Jurkat, Clone E6-1 (cell line): ENCODE measurements around the gene GOPC. TPM values are rescaled to one million over a fixed set of nuclear protein-coding genes. Genes with fewer than 3 reads are reported as not detected.
"Not testable (repeated sequence)": the region's sequence is repeated elsewhere in the genome, so short reads cannot be mapped to it uniquely, and the experiment has no call there.

ENCODE experiments used
- DNase-seq: peaks from one replicate; pipeline ENCODE4 v3.0.0-alpha.2; 2011; ENCODE audit warnings: low read depth, low spot score
- H3K4me3 ChIP-seq: 2 replicates; pipeline ENCODE4 v1.5.1; 2011; ENCODE audit warnings: mild to moderate bottlenecking, low read length, control low read depth, moderate library complexity
- polyA plus RNA-seq: library from polyadenylated mRNA; unstranded; fragments of >200 nt; gene quantifications from one replicate; pipeline ENCODE4 v1.2.1, GENCODE V29; 2012; ENCODE audit warnings: missing spikeins; ENCODE audit not compliant: insufficient read length, insufficient read depth

GOPC gene
- polyA plus RNA-seq, result 21.9 TPM

DNA sequence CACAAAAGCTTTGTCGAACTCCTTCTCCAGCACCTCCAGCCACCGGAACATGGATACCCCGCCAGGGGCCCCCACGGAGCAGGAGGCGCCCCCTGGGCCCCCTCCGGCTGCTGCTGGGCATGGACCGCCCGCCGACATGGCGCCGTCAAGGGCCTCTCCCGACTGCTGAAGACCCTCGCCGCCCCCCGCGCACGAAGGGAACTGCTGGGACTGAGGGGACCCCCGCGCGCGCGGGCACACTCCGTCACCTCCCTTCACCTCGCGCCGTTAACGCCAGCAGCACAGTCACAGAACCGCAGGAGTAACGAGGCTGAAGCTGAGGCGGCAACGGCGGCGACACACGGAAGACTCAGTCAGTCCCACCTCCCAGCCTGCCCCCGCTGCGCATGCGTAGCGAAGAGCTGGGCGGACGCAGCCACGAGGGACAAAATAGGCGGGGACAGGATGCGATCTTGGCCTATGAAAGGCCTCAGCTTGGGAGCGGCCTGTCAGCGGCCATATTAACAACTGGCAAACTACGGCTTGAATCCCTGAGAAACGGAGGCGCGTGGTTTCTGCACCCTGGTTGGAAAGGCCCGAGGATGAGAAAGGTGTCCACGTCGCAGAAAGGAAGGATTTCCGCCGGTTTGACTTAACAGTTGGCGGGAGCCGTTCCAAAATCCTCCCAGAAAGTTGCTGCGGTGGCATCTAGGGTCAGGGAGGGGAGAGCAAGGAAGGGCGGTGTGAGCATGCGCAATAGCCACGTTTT, at the start of gene GOPC:
TSS of gene GOPC (minus strand) at position 361 of the 748 bp plus-strand sequence. CDS start at position 138, 223 bp downstream.
- DNase-seq, result peak; percentile 96
- peak within 1 kb of the TSS; percentile 96 for H3K4me3 ChIP-seq

DNA sequence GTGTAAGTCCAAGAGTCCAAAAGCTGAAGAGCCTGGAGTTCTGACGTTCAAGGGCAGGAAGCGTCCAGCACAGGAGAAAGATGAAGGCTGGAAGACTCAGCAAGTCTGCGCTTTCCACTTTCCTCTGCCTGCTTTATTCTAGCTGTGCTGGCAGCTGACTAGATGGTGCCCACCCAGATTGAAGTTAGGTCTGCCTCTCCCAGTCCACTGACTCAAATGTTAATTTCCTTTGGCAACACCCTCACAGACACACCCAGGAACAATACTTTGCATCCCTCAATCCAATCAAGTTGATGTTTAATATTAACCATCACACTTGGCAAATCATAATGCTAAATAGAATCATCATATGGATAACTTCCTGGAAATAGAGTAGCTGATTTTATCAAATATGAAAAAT, 49.7 kb upstream of the GOPC start:
- H3K4me3 ChIP-seq, DNase-seq: not testable (repeated sequence)

DNA sequence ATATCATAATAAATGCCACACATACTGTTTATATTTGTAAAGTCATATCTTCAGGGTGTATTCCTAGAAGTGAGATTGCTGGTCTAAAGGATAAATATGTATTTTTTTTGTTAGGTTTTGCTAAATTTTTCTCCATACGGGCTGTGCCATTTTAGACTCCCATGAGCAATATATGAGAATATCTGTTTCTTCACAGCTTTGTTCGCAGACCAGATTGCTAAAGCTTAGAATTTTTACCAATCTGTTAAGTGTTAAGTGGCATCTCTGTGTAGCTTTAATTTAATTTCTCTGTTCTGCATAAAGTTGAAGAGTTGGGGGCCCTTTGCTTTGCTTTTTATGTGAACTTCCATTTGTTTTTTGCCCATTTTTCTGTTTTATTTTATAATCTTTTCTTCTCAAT, 40.7 kb upstream of the GOPC start:
- no peak for DNase-seq
- no peak overlapping the region for H3K4me3 ChIP-seq

DNA sequence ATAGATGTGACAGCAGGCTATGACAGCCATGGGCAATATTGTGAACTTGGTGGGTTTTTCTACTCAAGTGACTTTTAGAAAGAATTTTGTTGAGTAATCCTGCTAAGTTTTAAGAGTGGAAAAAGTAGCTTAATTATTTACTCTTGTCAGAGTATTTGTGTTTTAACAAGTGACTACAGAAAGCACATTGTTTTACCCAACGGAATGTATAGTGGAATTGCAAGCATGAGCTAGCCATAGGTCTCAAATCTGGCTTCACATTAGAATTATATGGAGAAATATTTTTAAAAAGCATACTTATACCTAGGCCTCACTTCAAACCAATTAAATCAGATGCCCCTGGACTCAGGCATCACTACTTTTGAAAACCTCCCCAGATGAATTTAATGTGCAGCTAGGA, 35.5 kb upstream of the GOPC start:
- H3K4me3 ChIP-seq, result no peak overlapping the region
- DNase-seq, result no peak

DNA sequence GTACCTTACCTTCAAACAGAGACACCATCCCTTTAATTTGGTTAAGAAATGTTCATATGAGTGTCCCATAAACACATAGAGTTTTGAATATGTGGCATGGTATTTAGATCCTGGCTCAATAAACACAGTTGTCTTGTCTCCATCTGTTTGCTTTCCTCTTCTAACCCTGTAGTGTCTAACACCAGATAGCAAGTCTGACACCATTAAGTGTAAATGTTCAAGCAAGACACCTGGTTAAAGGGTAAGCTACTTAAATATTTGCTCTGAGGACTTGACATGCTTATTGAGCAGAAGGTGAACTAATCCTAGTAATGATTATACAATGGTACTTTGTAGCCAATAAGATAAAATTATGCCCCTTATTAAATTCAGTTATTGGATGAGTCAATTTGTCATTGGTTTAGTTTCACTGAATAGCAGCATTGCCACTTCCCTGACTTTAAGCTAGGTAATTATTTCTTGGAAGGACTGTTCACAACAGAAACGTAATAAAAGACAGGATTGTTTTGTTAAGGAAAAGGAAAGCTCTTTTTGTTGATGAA, 26.9 kb upstream of the GOPC start:
- DNase-seq, result no peak

DNA sequence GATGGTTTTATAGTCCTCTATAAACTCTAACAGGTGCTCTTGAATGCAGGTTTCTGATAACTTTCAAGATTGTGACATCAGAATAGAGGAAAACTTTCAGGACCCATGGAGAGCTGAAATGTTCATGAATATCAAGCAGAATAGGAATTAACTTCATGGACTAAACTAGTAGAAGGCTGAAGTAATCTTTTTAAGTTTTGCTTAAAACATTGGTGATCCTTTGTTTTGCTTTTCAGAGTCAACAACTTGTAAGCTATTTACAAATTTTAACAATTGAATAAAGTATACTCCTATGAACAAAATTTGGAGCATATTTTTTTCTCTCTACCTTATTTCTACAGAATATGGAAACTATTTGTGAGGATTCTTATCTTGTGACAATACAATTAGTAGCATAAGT, 25.2 kb upstream of the GOPC start:
- DNase-seq, result no peak
- no peak overlapping the region for H3K4me3 ChIP-seq

More for the DNA sequence above, 26.9 kb upstream of the GOPC start:
- H3K4me3 ChIP-seq, result no peak overlapping the region

DNA sequence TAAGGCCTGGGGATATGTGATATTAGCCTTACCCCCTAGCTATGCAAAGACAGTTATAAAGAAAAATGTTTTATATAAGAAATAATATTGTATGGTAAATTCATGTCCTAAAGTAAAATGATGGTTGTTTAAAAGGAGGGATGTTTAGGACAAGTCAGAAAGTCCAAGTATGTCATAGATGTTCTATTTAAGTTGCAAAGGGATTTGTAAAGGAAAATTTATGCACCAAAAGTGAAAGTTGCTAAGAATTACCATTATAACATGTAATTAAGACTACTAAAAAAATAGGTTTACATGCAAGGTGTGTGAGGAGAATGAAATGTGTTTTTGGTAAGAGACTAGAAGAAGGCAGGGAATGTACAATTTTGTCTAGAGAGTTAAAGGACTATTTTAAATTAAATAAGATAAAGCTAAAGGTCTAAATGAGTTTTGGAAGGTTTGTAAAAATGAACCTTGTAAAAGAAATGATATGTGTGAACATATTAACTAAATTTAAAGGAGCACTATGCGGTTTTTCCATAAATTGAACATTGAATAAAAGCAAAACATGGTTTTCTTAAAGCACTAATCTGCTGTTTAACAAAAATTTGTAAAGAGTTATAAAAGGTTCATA, 22.7 kb upstream of the GOPC start:
- peak; percentile 3 for DNase-seq

DNA sequence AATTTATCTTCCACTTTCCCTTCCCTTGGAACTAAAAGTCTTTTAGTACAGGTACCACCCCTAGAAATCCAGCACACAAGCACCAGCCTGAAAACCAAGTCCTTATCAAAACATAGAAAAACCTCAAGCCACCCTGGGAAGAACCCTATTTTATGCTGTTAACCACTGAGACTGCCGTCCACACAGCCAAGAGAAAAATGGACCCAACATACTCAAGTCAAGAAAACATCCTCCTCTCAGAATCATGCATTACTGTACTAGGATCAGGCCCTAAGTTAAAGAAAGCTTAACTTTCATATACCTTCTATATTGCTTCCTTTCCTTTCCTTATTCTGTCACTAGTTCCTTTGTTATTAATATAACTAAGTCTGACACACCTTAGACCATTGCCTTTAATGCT, 16.9 kb upstream of the GOPC start:
- no peak for DNase-seq
- H3K4me3 ChIP-seq, result no peak overlapping the region

More for the DNA sequence above, 22.7 kb upstream of the GOPC start:
- H3K4me3 ChIP-seq, result no peak overlapping the region

DNA sequence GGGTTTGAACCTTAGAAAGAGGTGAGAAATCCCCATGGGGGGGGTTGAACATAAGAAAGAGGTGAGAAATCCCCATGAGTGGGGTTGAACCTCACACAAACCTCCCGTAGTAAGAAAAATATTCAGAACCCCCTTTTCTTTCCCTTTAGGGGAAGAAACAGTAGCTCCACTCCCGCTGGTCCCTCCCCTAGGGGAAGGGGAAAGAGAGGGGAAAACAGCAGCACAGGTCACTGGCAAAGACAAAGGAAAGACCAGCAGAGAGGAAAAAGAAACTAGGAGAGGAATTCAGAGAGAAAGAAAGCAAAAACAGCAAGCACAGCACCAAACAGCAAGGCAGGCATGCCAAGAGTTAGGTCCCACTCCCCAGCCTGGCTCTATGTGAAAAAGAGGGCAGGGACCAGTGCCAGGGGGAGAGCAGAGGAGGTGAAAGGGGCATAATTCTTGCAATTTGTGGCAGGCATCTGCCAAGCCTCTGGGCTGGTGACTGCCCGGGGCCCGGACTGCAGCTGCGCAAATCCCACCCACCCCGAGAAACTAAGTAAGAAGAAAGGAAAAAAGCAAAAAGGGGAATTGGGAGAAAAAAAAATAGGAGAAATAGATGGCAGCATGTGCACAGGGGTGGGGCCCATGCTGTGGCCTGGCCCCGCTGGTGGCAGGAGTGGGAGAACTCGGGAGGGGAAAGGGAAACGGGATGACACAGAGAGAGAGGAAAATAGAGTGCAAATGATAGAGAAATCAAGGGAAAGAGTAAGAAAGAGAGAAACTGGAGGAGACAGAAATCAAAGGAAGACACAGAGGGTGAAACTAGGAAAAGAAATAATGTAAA, 15.1 kb upstream of the GOPC start:
- DNase-seq, result no peak
- H3K4me3 ChIP-seq, result no peak overlapping the region

DNA sequence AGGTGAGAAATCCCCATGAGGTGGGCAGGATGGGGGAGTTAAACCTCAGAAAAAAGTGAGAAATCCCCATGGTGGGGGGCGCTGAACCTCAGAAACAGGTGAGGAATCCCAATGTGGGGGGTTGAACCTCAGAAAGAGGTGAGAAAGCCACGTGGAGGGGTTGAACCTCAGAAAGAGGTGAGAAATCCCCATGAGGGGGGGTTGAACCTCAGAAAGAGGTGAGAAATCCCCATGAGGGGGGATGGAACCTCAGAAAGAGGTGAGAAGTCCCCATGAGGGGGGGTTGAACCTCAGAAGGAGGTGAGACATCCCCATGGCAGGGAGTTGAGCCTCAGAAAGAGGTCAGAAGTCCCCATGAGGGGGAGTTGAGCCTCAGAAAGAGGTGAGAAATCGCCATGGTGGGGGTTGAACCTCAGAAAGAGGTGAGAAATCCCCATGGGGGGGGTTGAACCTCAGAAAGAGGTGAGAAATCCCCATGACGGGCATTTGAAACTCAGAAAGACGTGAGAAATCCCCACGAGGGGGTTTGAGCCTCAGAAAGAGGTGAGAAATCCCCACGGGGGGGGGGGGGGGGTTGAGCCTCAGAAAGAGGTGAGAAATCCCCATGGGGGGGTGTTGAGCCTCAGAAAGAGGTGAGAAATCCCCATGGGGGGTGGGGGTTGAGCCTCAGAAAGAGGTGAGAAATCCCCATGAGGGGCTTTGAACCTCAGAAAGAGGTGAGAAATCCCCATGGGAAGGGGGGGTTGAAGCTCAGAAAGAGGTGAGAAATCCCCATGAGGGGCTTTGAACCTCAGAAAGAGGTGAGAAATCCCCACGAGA, 14.3 kb upstream of the GOPC start:
- no peak for DNase-seq
- H3K4me3 ChIP-seq, result no peak overlapping the region

DNA sequence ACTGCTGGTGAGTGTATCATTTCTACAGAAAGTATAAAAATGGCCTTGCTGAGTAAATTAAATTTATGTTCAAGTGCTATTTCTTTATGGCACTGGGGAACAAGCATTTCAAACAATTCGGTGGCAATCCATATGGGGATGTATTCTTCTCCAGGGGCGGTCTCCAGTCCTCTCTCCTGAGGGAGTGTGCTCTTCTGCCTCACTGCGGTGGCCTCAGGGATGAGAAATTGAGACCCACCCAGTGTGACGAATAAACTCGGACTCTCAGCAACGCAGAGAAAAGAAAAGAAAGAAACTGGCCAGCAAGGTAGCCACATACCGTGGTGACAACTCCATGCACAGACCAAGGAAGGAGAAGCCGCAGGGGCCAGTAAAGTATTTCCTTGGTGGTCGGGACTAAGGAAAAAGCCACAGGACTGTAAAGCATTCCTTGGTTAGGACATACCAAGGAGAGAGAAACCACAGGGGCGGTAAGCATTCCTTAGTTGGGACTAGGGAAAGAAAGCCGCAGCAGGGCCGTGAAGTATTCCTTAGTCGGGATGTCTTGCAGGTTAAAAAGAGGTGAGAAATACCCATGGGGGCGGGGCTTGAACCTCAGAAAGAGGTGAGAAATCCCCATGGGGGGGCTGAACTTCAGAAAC, 13.6 kb upstream of the GOPC start:
- no peak for DNase-seq
- H3K4me3 ChIP-seq, result no peak overlapping the region

DNA sequence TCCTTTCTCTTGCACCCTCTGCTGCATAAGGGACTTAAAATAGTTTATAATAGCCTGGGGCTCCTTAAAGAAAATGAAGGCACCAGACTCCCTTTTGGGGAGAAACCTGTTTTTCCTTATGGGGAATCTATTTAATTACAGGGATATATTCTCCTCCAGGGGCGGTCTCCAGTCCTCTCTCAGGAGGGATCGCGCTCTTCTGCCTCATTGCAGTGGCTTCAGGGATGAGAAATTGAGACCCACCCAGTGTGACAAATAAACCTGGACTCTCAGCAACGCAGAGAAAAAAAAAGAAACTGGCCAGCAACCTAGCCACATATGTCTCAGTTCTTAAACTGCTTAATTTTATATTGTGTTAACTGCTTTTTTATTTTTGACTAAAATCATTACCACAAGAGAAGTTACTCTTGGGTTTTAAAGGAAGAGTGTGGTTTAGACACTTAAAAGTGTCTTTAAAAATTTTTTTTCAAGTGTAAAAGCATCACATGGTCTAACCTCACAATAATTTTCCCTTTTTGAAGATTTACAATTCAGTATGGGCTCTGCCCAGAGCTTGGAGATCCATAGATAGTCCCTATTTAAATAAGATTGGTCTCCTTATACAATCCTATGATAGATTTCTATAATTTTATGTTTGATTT, 11.7 kb upstream of the GOPC start:
- DNase-seq, result peak; percentile 41
- no peak overlapping the region for H3K4me3 ChIP-seq

DNA sequence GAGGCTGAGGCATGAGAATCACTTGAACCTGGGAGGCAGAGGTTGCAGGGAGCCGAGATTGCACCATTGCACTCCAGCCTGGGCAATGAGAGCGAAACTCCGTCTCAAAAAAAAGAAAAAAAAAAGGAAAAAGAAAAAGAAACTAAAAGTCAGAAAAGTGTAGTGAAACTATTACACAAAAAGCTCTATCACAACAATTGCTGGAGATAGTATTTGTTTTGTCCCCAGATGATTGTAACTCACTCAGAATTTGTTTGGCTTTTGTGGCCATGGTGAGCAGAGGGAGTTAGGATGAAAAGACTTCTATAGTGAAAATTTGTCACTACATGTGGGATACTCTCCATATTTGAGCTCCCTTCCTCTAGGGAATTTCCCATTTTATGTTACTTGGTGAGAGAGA, 5.2 kb upstream of the GOPC start:
- H3K4me3 ChIP-seq, result no peak overlapping the region
- DNase-seq, result no peak

DNA sequence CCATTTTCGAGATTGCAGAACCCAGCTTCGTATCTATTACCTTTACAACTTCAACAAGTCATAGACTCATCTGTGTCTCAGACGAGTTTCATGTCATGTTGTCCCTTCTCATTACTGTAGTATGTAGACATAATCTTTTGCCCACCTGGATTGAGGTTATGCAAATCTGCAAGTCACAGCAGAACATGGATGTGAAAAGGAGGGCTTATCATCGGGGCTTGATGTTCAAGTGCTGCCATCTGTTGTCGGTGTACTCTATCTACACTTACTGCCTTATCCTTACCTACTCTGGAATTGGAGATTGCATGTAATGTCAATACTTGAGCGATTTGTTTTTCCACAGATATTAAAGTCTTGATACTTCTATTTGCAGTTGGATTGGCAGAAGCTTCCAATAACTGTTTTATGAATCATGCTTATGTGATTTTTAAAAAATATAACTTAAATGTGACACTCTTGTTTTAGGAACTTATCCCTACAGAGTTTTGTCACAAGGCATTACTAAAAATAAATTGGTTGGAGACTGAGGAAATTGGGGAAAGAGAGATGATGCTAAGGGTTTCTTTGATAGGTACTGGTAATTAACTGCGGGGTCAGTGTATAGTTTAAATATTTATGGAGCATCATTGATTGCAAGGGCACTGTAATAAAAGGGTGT, 3.0 kb upstream of the GOPC start:
- DNase-seq, result peak; percentile 80
- H3K4me3 ChIP-seq, result no peak overlapping the region

DNA sequence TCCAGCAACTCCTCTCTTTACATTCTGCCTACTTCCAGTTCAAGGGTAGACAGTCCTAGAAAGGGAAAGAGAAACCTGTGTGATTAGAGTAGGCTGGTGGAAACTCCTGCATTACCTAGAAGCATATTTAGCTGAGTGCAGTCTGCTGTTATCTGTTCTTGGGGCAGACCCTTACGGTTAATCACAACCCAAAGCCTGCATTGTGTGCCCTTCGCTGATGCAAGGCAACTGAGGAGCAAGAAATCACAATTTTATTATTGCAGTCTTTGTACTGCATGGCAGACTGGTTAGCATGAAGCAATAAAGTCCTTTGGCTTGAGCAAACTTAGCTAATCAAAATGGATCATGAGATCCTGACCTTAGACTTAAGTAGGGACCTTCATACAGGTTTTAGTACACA, 1.5 kb upstream of the GOPC start:
- no peak overlapping the region for H3K4me3 ChIP-seq

DNA sequence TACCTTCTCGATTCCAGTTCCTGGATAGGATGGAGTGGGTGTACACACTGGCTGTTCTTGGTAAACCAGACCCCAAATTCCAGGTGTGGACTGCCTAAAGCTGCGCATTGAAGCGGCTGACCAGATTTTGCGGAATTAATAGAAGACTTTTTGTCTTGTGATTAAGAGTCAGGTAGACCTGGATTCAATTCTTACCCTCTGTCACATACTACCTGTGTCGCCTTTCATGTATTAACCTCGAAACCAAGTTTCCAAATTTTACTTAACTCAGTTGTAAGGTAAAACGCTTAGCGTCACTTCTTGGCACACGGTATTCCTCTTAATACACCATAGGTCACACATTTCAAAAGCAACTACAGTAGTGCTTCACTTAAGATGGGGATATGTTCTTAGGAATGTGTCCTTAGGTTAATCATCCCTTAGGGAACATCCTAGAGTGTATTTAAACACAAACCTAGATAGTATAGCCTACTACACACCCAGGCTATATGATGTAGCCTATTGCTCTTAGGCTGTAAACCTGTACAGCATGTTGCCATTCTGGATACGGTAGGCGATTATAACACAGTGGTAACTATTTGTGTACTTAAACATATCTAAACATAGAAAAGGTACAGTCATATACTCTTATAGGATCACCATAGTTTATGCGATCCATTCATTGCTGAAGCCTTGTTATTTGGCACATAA, 733 bp upstream of the GOPC start:
- H3K4me3 ChIP-seq, result peak overlapping the region; percentile 96
- DNase-seq, result no peak

More for the DNA sequence above, 1.5 kb upstream of the GOPC start:
- DNase-seq, result no peak

DNA sequence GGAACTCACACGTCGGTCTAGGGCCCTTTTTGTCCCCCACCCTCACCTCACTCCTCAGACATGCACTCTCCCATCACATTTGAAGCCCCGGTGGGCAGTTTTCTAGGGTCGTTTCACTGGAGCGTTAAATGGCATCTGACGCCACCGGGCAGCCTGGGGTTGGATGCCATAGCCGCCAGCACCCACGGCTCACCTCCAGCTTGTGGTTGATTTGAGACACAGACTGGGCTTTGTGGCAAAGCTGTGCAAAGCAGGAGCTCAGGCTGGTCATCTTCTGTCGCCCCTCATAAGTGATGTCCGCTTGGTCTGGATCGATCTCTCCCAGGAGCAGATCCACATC, 530 bp downstream of the GOPC start:
- peak overlapping the region; percentile 96 for H3K4me3 ChIP-seq
- DNase-seq, result no peak
